A673 (cell line): ENCODE measurements around the gene ATP6V1F. TPM values are rescaled to one million over a fixed set of nuclear protein-coding genes. Genes with fewer than 3 reads are reported as not detected.
A peak's percentile ranks its signal among the peaks of the same experiment; 100 is the strongest.

Experiments used
- BruUV-seq: library from RNA; stranded (reverse); fragments of 400-500 nt; replicated peaks from 2 replicates; lab custom pipeline; 2021; lab: Mats Ljungman, UMichigan
- CTCF ChIA-PET: fragments of 300-600 bp; sonication (Branson Sonifier 250); formaldehyde crosslinking; loops from one replicate; lab custom pipeline; 2022; ENCODE audit warnings: antibody characterized with exemption; lab: Charles Lee
- POLR2A ChIA-PET: fragments of 300-600 bp; sonication (Branson Sonifier 250); formaldehyde crosslinking; loops from one replicate; lab custom pipeline; 2022; ENCODE audit warnings: antibody characterized with exemption; ENCODE audit not compliant: low non-redundant PET; lab: Charles Lee
- DNase-seq: peaks from one replicate; pipeline ENCODE4 v3.0.0-alpha.2; 2015; ENCODE audit warnings: low spot score
- H3K27ac ChIP-seq: fragments of 200-600 bp; sonication (generic); 2 replicates; pipeline ENCODE4 v1.5.1; 2016; ENCODE audit warnings: mixed run types, low read depth, mild to moderate bottlenecking, mixed read lengths, antibody characterized with exemption, low read length; ENCODE audit not compliant: poor library complexity, severe bottlenecking
- H3K27me3 ChIP-seq: fragments of 200-600 bp; sonication (generic); replicated peaks from 2 replicates; pipeline ENCODE4 v1.6.1; 2017; ENCODE audit warnings: mixed run types, low read depth, mild to moderate bottlenecking, mixed read lengths, antibody characterized with exemption, low read length; ENCODE audit not compliant: insufficient read depth, poor library complexity
- H3K36me3 ChIP-seq: fragments of 200-600 bp; sonication (generic); 2 replicates; pipeline ENCODE4 v1.6.1; 2016; ENCODE audit warnings: mixed run types, mild to moderate bottlenecking, mixed read lengths, antibody characterized with exemption, low read length; ENCODE audit not compliant: insufficient read depth, poor library complexity, severe bottlenecking
- H3K4me1 ChIP-seq: fragments of 200-600 bp; sonication (generic); 2 replicates; pipeline ENCODE4 v1.6.1; 2017; ENCODE audit warnings: mixed run types, mild to moderate bottlenecking, mixed read lengths, antibody characterized with exemption, low read length; ENCODE audit not compliant: insufficient read depth, poor library complexity, severe bottlenecking
- H3K4me3 ChIP-seq: fragments of 200-600 bp; sonication (generic); 2 replicates; pipeline ENCODE4 v1.5.1; 2016; ENCODE audit warnings: low read depth, mixed run types, mild to moderate bottlenecking, mixed read lengths, low read length; ENCODE audit not compliant: poor library complexity, severe bottlenecking
- H3K9me3 ChIP-seq: fragments of 200-600 bp; sonication (generic); 2 replicates; pipeline ENCODE4 v1.6.1; 2016; ENCODE audit warnings: mixed run types, low read depth, mild to moderate bottlenecking, mixed read lengths, antibody characterized with exemption, low read length; ENCODE audit not compliant: poor library complexity, severe bottlenecking
- CTCF ChIP-seq: fragments of 300-800, 200-600 bp; sonication (generic); conservative IDR thresholded peaks from 2 replicates; pipeline ENCODE4 v1.5.1; 2017; ENCODE audit warnings: low read depth, mild to moderate bottlenecking, antibody characterized with exemption, low read length, moderate library complexity, mixed read lengths
- EZH2 ChIP-seq: fragments of 200-600 bp; sonication (generic); IDR thresholded peaks from 2 replicates; pipeline ENCODE4 v1.6.1; 2017; ENCODE audit warnings: borderline replicate concordance, low read depth, mild to moderate bottlenecking, mixed read lengths, antibody characterized with exemption, low read length; ENCODE audit not compliant: poor library complexity, severe bottlenecking
- intact Hi-C: fragments of 100-400 bp; cut with micrococcal nuclease; formaldehyde crosslinking; loops from one replicate; pipeline ENCODE4 v1.10.0; 2022; ENCODE audit not compliant: unreplicated experiment
- total RNA-seq: library from RNA; stranded (reverse); gene quantifications from 2 replicates; pipeline ENCODE4 v1.2.3, GENCODE V29; 2021

ATP6V1F gene
- total RNA-seq, 1 experiment from 2014 or later = 148 TPM

GRCh38 chr7:128865303-128865702 lies 2.6 kb downstream of the ATP6V1F start:
- Histone ChIP-seq H3K9me3 (no peaks in the 10 kb centered on the region), H3K27me3 (no peaks in the 10 kb centered on the region), H3K27ac (no peak overlapping the region), H3K4me1 (peaks cover 4% of the 10 kb centered on the region), H3K36me3 (no peaks in the 10 kb centered on the region), H3K4me3 (no peak overlapping the region)
- TF ChIP-seq CTCF = no peak
- no peak for TF ChIP-seq EZH2
- intact Hi-C loops = no loop called here
- no peak for DNase-seq
- ChIA-PET POLR2A (no interaction called here), CTCF (no interaction called here)
- TSS peak; percentile 33 for BruUV-seq

GRCh38 chr7:128865996-128866877 lies 3.6 kb downstream of the ATP6V1F start:
- intact Hi-C loops = no loop called here

GRCh38 chr7:128867241-128867640 lies 4.6 kb downstream of the ATP6V1F start:
- CTCF ChIA-PET = no interaction called here

More at GRCh38 chr7:128865996-128866877, 3.6 kb downstream of the ATP6V1F start:
- H3K4me1 ChIP-seq = peaks cover 4% of the 10 kb centered on the region
- TF ChIP-seq EZH2 = no peak
- TF ChIP-seq CTCF = no peak
- H3K4me3 ChIP-seq = no peak overlapping the region
- no TSS peak for BruUV-seq
- H3K27ac ChIP-seq = no peak overlapping the region
- H3K36me3 ChIP-seq = no peaks in the 10 kb centered on the region
- POLR2A ChIA-PET = no interaction called here
- CTCF ChIA-PET = no interaction called here
- no peak for DNase-seq
- no peaks in the 10 kb centered on the region for H3K27me3 ChIP-seq
- H3K9me3 ChIP-seq = no peaks in the 10 kb centered on the region

More at GRCh38 chr7:128867241-128867640, 4.6 kb downstream of the ATP6V1F start:
- no peaks in the 10 kb centered on the region for H3K36me3 ChIP-seq
- BruUV-seq = no TSS peak
- H3K4me3 ChIP-seq = no peak overlapping the region
- H3K4me1 ChIP-seq = peaks cover 4% of the 10 kb centered on the region
- H3K9me3 ChIP-seq = no peaks in the 10 kb centered on the region
- intact Hi-C loops = no loop called here
- POLR2A ChIA-PET = no interaction called here
- H3K27me3 ChIP-seq = no peaks in the 10 kb centered on the region
- TF ChIP-seq EZH2 = no peak
- TF ChIP-seq CTCF = no peak
- DNase-seq = no peak
- no peak overlapping the region for H3K27ac ChIP-seq
